ENCODE data around the gene GRAP.
"Not testable (repeated sequence)": the region's sequence is repeated elsewhere in the genome, so short reads cannot be mapped to it uniquely, and the experiment has no call there.

The GRAP gene

GRCh38 chr17:19036186-19036585, 10.6 kb downstream of the GRAP start:
- H3K36me3 ChIP-seq (ENCODE audit: insufficient read depth, low read length); H2AFZ ChIP-seq (ENCODE audit: low read depth, low read length); DNase-seq; H3K9ac ChIP-seq (ENCODE audit: low read depth, low read length); H3K4me1 ChIP-seq (ENCODE audit: insufficient read depth, low read length); H4K20me1 ChIP-seq (ENCODE audit: insufficient read depth, low read length); H3K79me2 ChIP-seq (ENCODE audit: insufficient read depth, low read length); ATAC-seq (ENCODE audit: insufficient read depth, low read depth); H3K9me3 ChIP-seq (ENCODE audit: insufficient read depth, low read length, severe bottlenecking); H3K4me2 ChIP-seq (ENCODE audit: insufficient read depth, low read length); H3K4me3 ChIP-seq (ENCODE audit: low read depth in 1 of 2, low read length in 2 of 2); H3K27me3 ChIP-seq (ENCODE audit: insufficient read depth, low read length, poor library complexity); H3K27ac ChIP-seq (ENCODE audit: low read length): not testable (repeated sequence)

GRCh38 chr17:19032377-19032988, 14.3 kb downstream of the GRAP start:
- H3K4me3 ChIP-seq (ENCODE audit: low read depth in 1 of 2, low read length in 2 of 2); H2AFZ ChIP-seq (ENCODE audit: low read depth, low read length); H3K4me1 ChIP-seq (ENCODE audit: insufficient read depth, low read length); DNase-seq; H3K79me2 ChIP-seq (ENCODE audit: insufficient read depth, low read length); H3K9me3 ChIP-seq (ENCODE audit: insufficient read depth, low read length, severe bottlenecking); H3K36me3 ChIP-seq (ENCODE audit: insufficient read depth, low read length); H3K4me2 ChIP-seq (ENCODE audit: insufficient read depth, low read length); H3K27me3 ChIP-seq (ENCODE audit: insufficient read depth, low read length, poor library complexity); H3K9ac ChIP-seq (ENCODE audit: low read depth, low read length); H3K27ac ChIP-seq (ENCODE audit: low read length); H4K20me1 ChIP-seq (ENCODE audit: insufficient read depth, low read length): not testable (repeated sequence)
- peak; percentile 63; the same call in 2 of the 3 replicates for ATAC-seq (ENCODE audit: insufficient read depth, low read depth)

- not testable (repeated sequence) for H3K27ac ChIP-seq (ENCODE audit: low read length); H4K20me1 ChIP-seq (ENCODE audit: insufficient read depth, low read length); H3K4me3 ChIP-seq (ENCODE audit: low read depth in 1 of 2, low read length in 2 of 2); H3K27me3 ChIP-seq (ENCODE audit: insufficient read depth, low read length, poor library complexity); H3K4me2 ChIP-seq (ENCODE audit: insufficient read depth, low read length); H3K9ac ChIP-seq (ENCODE audit: low read depth, low read length); H3K9me3 ChIP-seq (ENCODE audit: insufficient read depth, low read length, severe bottlenecking); H3K4me1 ChIP-seq (ENCODE audit: insufficient read depth, low read length); H3K36me3 ChIP-seq (ENCODE audit: insufficient read depth, low read length); H3K79me2 ChIP-seq (ENCODE audit: insufficient read depth, low read length); H2AFZ ChIP-seq (ENCODE audit: low read depth, low read length)
- DNase-seq = peak; percentile 39
- ATAC-seq (ENCODE audit: insufficient read depth, low read depth) = peak; percentile 74
- TF ChIP-seq CTCF (IDR thresholded peaks at IDR 0.05; ENCODE audit: borderline replicate concordance, extremely low read depth, low read length, poor library complexity, severe bottlenecking) = peak; percentile 26
Measured at GRCh38 chr17:19031729-19032128, 15.0 kb downstream of the GRAP start.

- not testable (repeated sequence) for H3K27me3 ChIP-seq (ENCODE audit: insufficient read depth, low read length, poor library complexity); H3K4me3 ChIP-seq (ENCODE audit: low read depth in 1 of 2, low read length in 2 of 2); H4K20me1 ChIP-seq (ENCODE audit: insufficient read depth, low read length); H3K27ac ChIP-seq (ENCODE audit: low read length); H3K79me2 ChIP-seq (ENCODE audit: insufficient read depth, low read length); ATAC-seq (ENCODE audit: insufficient read depth, low read depth); DNase-seq; H3K4me2 ChIP-seq (ENCODE audit: insufficient read depth, low read length); H2AFZ ChIP-seq (ENCODE audit: low read depth, low read length); H3K9me3 ChIP-seq (ENCODE audit: insufficient read depth, low read length, severe bottlenecking); H3K4me1 ChIP-seq (ENCODE audit: insufficient read depth, low read length); H3K36me3 ChIP-seq (ENCODE audit: insufficient read depth, low read length); H3K9ac ChIP-seq (ENCODE audit: low read depth, low read length)
Measured at GRCh38 chr17:19030771-19031449, 15.8 kb downstream of the GRAP start.

- H2AFZ ChIP-seq (ENCODE audit: low read depth, low read length); H4K20me1 ChIP-seq (ENCODE audit: insufficient read depth, low read length); H3K4me3 ChIP-seq (ENCODE audit: low read depth in 1 of 2, low read length in 2 of 2); H3K9me3 ChIP-seq (ENCODE audit: insufficient read depth, low read length, severe bottlenecking); ATAC-seq (ENCODE audit: insufficient read depth, low read depth); H3K36me3 ChIP-seq (ENCODE audit: insufficient read depth, low read length); H3K79me2 ChIP-seq (ENCODE audit: insufficient read depth, low read length); H3K4me1 ChIP-seq (ENCODE audit: insufficient read depth, low read length); H3K27ac ChIP-seq (ENCODE audit: low read length); H3K9ac ChIP-seq (ENCODE audit: low read depth, low read length); H3K4me2 ChIP-seq (ENCODE audit: insufficient read depth, low read length); DNase-seq; H3K27me3 ChIP-seq (ENCODE audit: insufficient read depth, low read length, poor library complexity): not testable (repeated sequence)
Measured at GRCh38 chr17:19029740-19030139, 17.0 kb downstream of the GRAP start.

- H3K27ac ChIP-seq (ENCODE audit: low read length); DNase-seq; H3K4me3 ChIP-seq (ENCODE audit: low read depth in 1 of 2, low read length in 2 of 2); H3K4me1 ChIP-seq (ENCODE audit: insufficient read depth, low read length); H3K36me3 ChIP-seq (ENCODE audit: insufficient read depth, low read length); H2AFZ ChIP-seq (ENCODE audit: low read depth, low read length); H3K4me2 ChIP-seq (ENCODE audit: insufficient read depth, low read length); H3K27me3 ChIP-seq (ENCODE audit: insufficient read depth, low read length, poor library complexity); H3K9ac ChIP-seq (ENCODE audit: low read depth, low read length); H3K9me3 ChIP-seq (ENCODE audit: insufficient read depth, low read length, severe bottlenecking); H4K20me1 ChIP-seq (ENCODE audit: insufficient read depth, low read length); ATAC-seq (ENCODE audit: insufficient read depth, low read depth); H3K79me2 ChIP-seq (ENCODE audit: insufficient read depth, low read length): not testable (repeated sequence)
Measured at GRCh38 chr17:19028671-19029070, 18.1 kb downstream of the GRAP start.

Measured in DND-41 (cell line).